Measurements from ENCODE around the gene MROH9. TPM values are rescaled to one million over a fixed set of nuclear protein-coding genes. Genes with fewer than 3 reads are reported as not detected.

Gene MROH9
- total RNA-seq, 1 experiment from 2014 or later, result not detected

- H3K79me1 ChIP-seq (ENCODE audit: insufficient read depth, low read depth, low read length, poor library complexity, severe bottlenecking), result no peaks in the 10 kb centered on the region
- no peak overlapping the region for H2BK120ac ChIP-seq (ENCODE audit: low read depth, low read length, poor library complexity, severe bottlenecking)
Measured at GRCh38 chr1:171113382-171113781, 178.0 kb downstream of the MROH9 start.

More at GRCh38 chr1:171113382-171113781, 178.0 kb downstream of the MROH9 start:
- H3K9me3 ChIP-seq (ENCODE audit: control insufficient read depth, low read depth, low read length), result no peaks in the 10 kb centered on the region
- H2AK5ac ChIP-seq (ENCODE audit: insufficient read length, low read length), result no peak overlapping the region
- no peak overlapping the region for H4K91ac ChIP-seq (ENCODE audit: insufficient read length, low read depth, low read length)
- no peak overlapping the region for H3K4ac ChIP-seq (ENCODE audit: low read depth, low read length)
- no peak overlapping the region for H4K5ac ChIP-seq (ENCODE audit: insufficient read length, low read depth, low read length)
- no peaks in the 10 kb centered on the region for H3K23me2 ChIP-seq (ENCODE audit: insufficient read length, low read depth, low read length, poor library complexity, severe bottlenecking)
- no peak overlapping the region for H3K4me2 ChIP-seq (ENCODE audit: insufficient read depth, insufficient read length, low read length)
- TF ChIP-seq CTCF (conservative IDR thresholded peaks at IDR 0.05), result no peak
- H3T11ph ChIP-seq (ENCODE audit: low read length), result no peak overlapping the region
- no peak overlapping the region for H2BK5ac ChIP-seq (ENCODE audit: insufficient read length, low read length)
- no CpG with 5 or more reads among the region's 3 CpGs for WGBS (ENCODE audit: extremely low coverage, insufficient read length, low lambda C conversion rate)
- no peak overlapping the region for H2BK12ac ChIP-seq (ENCODE audit: insufficient read length, low read depth, low read length)
- H3K9me3 Mint-ChIP-seq, result no peaks in the 10 kb centered on the region
- H3K27me3 ChIP-seq (ENCODE audit: insufficient read depth, low read length), result no peaks in the 10 kb centered on the region
- H3K27me3 Mint-ChIP-seq (ENCODE audit: low read depth), result no peaks in the 10 kb centered on the region
- no peak overlapping the region for H3K18ac ChIP-seq (ENCODE audit: insufficient read length, low read depth, low read length)
- no peak overlapping the region for H2BK20ac ChIP-seq (ENCODE audit: low read depth, low read length, poor library complexity, severe bottlenecking)
- no peak overlapping the region for H3K4me3 Mint-ChIP-seq
- H3K4me1 Mint-ChIP-seq, result peaks cover 10 to 12% of the 10 kb centered on the region in 2 experiments
- no peaks in the 10 kb centered on the region for H4K20me1 ChIP-seq (ENCODE audit: control insufficient read depth, insufficient read depth, insufficient read length)
- no peak overlapping the region for H3K56ac ChIP-seq (ENCODE audit: insufficient read length, low read depth, low read length)
- H3K27ac ChIP-seq (ENCODE audit: insufficient read length, low read depth, low read length), result no peak overlapping the region
- no peaks in the 10 kb centered on the region; the same call in 1 of the 2 replicates for H3K4me1 ChIP-seq (ENCODE audit: insufficient read depth, low read length)
- no peak overlapping the region for H2BK15ac ChIP-seq (ENCODE audit: low read depth, low read length)
- no peaks in the 10 kb centered on the region for H3K79me2 ChIP-seq (ENCODE audit: insufficient read depth, low read length)
- no peak overlapping the region for H3K23ac ChIP-seq (ENCODE audit: insufficient read length, low read depth, low read length)
- H3K14ac ChIP-seq (ENCODE audit: insufficient read depth, low read length), result no peak overlapping the region
- H3K36me3 Mint-ChIP-seq (ENCODE audit: insufficient read depth in 1 of 3, low read depth in 3 of 3), result no peaks in the 10 kb centered on the region
- no peak overlapping the region for H4K8ac ChIP-seq (replicated peaks; ENCODE audit: insufficient read length, low read depth, low read length)
- no peak for DNase-seq
- no peak overlapping the region for H3K27ac Mint-ChIP-seq
- no peak overlapping the region for H3K9ac ChIP-seq (ENCODE audit: extremely low read depth, insufficient read length, low read length)
- H2AFZ ChIP-seq (ENCODE audit: low read length), result no peak overlapping the region

Small RNAs within 50 kb of the gene (microRNA-seq; reads per million reads assigned to microRNA genes)
- gene MIR1295A (ENCODE audit: borderline microRNAs expressed), result not detected
- not detected for gene MIR1295B (ENCODE audit: borderline microRNAs expressed)

Other genes starting within 250 kb of the MROH9 start
- gene FMO3, start 155.4 kb downstream of the MROH9 start, total RNA-seq (2021), result not detected in 2 replicates
- gene FMO2, start 249.8 kb downstream of the MROH9 start, total RNA-seq (2021), result not detected in 2 replicates